Choroid plexus epithelial cell (primary cell): Measurements from ENCODE around the gene SLC25A30.

Source experiments
- DNase-seq: peaks from one replicate; pipeline ENCODE4 v3.0.0-alpha.2; 2010; ENCODE audit warnings: low read depth
- H3K4me3 ChIP-seq: 2 replicates; pipeline ENCODE4 v1.5.1; 2011; ENCODE audit warnings: low read depth, mild to moderate bottlenecking, control low read depth, low read length, moderate library complexity
- TF ChIP-seq, protein P1 (sequence below): conservative IDR thresholded peaks from 2 replicates; pipeline ENCODE4 v1.5.1; 2011; ENCODE audit warnings: low read depth, mild to moderate bottlenecking, control low read depth, inconsistent platforms, low read length, moderate library complexity

Gene SLC25A30

DNA sequence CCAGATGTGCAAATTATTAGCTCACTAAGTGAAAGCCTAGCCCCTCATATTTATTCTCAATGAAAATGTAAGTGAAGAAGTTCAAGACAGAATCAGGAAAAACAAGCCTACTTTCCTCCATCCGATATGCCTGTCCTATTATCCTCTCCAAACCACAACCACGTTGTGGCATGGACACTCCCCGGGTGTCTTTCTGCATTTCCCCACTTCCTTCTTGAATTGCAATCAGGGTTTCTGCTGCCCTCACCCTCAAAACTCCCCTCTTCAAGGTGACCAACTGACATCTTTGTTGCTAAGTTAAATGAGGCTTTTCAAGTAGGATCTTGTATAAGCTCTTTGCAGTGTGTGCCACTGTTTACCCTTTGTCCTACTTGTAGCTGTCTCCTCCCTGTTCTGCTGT is 11.8 kb downstream of the SLC25A30 start:
- no peak overlapping the region for H3K4me3 ChIP-seq
- no peak for DNase-seq
- TF ChIP-seq, protein P1, sequence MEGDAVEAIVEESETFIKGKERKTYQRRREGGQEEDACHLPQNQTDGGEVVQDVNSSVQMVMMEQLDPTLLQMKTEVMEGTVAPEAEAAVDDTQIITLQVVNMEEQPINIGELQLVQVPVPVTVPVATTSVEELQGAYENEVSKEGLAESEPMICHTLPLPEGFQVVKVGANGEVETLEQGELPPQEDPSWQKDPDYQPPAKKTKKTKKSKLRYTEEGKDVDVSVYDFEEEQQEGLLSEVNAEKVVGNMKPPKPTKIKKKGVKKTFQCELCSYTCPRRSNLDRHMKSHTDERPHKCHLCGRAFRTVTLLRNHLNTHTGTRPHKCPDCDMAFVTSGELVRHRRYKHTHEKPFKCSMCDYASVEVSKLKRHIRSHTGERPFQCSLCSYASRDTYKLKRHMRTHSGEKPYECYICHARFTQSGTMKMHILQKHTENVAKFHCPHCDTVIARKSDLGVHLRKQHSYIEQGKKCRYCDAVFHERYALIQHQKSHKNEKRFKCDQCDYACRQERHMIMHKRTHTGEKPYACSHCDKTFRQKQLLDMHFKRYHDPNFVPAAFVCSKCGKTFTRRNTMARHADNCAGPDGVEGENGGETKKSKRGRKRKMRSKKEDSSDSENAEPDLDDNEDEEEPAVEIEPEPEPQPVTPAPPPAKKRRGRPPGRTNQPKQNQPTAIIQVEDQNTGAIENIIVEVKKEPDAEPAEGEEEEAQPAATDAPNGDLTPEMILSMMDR = no peak

DNA sequence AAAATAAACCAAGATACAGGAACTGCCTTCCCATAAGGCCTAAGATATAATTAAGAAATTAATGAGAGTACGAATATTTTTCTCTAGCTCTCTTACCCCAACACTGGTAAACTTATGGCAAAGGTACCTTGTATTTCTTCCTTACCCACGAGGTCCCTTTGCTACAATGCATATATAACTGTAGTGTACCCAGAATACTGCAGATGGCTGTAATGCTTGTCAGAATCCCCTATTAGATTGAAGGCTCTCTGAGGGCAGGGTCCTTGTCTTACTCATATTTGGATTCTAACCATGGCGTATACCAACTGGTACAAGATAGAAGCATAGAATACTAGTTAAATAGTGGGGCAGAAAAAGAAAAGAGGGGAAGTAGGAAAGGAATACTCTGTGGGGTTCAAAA is 15.1 kb downstream of the SLC25A30 start:
- DNase-seq = no peak
- TF ChIP-seq, protein P1 = no peak
- no peak overlapping the region for H3K4me3 ChIP-seq

DNA sequence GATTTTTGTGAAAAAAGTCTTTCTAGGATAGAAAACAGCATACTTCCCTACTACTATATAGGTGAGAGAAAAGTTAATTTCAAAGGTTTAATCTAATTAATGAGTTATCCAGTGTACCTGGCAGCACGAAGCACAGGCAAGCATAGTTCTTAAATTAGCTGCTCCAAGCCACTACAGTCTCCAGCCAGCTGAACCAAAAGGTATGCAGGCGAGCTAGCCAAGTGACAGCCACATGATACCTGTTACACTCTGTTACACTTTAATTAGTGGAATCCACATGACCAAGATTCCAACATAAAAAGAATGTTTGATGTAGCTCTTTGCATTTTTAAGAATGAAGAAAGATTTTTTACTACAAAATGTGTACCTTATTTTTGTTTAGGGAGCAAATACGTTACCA is 15.5 kb downstream of the SLC25A30 start:
- DNase-seq = no peak
- H3K4me3 ChIP-seq = no peak overlapping the region
- TF ChIP-seq, protein P1 = no peak

DNA sequence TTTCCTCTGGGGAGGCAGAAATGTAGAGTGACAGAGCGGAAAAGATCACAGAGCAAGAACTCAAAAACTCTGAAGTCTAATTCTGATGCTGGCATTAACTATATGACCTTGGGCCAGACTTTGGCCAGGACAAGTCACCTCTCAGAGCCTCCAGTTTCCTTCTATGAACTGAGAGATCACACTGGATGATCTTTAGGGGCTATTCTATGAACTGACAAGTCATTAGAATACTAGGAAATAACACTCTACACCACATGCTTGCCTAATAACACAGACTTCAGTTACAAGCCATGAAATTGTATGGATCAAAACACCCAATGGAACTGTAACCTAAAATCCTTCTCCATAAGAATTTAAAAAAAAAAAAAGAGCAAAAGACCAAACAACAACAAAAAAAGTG is 16.9 kb downstream of the SLC25A30 start:
- TF ChIP-seq, protein P1 = no peak
- no peak overlapping the region for H3K4me3 ChIP-seq
- DNase-seq = no peak

DNA sequence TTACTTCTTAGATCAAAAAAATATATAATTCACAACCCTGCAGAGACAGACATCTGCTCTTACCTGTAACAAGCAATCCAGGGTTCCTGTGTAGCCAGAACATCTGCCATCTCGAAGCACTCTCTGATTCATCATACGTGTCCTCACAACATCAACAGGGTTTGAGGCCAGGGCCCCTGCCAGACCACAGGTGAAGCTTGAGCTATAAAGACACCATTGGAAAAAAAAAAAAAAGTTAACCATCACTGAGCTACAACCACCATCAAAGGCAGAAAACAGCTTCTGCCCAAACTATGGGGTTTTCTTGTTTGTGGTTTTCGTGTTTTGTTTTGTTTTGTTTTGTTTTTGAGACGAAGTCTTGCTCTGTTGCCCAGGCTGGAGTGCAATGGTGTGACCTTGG is 19.3 kb downstream of the SLC25A30 start:
- TF ChIP-seq, protein P1 = no peak
- no peak for DNase-seq
- no peak overlapping the region for H3K4me3 ChIP-seq

DNA sequence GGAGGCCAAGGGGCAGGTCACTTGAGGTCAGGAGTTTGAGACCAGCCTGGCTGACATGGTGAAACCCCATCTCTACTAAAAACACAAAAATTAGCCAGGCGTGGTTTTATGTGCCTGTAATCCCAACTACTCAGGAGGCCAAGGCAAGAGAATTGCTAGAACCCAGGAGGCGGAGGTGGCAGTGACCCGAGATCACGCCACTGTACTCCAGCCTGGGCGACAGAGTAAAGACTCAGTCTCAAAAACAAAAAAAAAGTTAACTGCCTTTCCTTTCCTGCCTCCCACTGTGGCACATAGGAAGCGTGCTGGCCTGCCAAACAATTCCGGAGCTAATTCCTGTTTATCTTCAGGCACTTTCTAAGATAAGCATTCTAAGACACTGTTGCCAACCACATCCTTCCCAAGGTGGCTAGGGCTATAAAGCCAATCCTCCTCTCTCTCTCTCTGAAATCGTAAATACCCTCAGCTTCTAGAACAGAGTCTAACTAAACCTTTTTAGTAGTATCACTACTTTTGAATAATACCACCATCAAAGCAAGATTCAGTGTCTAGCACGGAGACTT is 21.6 kb downstream of the SLC25A30 start:
- TF ChIP-seq, protein P1 = no peak
- DNase-seq = no peak
- H3K4me3 ChIP-seq = no peak overlapping the region

DNA sequence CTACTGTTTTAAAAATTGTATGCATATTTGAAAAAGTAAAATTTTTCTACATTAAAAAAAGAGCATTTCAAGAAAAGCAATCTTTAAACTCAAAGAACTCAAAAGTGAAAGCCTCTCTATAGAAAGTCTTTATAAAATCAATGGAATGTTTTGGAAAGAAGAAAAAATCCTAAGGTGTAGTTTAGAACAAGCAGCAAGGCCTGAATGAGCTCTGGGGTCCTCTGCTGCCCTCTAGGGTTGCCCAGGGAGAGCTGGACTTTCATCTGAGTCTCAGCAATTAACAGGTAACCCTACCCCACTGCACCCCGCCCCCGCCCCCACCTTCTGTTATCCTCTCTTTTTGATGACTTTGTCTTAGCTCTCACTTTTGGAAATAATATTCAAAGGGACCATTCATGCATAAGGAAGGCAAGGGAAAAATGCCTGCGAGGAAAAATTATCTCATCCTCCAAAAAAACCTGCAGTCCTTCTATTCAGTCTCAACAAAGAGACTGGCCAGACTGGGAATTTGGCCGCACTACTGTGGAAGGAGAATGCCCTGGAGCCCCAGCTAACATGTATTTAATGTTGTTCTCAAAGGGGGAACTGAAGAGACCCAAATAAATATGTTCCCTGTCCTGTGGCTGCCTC is 24.1 kb downstream of the SLC25A30 start:
- H3K4me3 ChIP-seq = no peak overlapping the region
- TF ChIP-seq, protein P1 = peak; percentile 81
- peak; percentile 78 for DNase-seq
